Measurements from ENCODE around the gene NUP210L. TPM values are rescaled to one million over a fixed set of nuclear protein-coding genes. Genes with fewer than 3 reads are reported as not detected.

The NUP210L gene
- total RNA-seq, 4 donors from 2014 or later: not detected

- no peak overlapping the region for H3K27ac ChIP-seq
- peaks cover 18% of the 10 kb centered on the region for H3K27me3 ChIP-seq
- H3K4me1 ChIP-seq: no peaks in the 10 kb centered on the region
- 54 to 76% methylated on average over 2 to 3 of the region's 3 CpGs for WGBS, 2 donors (ENCODE audit: low coverage in 1 of 2)
- in situ Hi-C loops (cut with MboI; ENCODE audit: low pct_ligation_motif_present in 1 of 4, low pct_unique_long_range_greater_than_20kb in 1 of 4, low sequenced_read_pairs in 3 of 4) (loop anchor here in 2 of 4 donors (10.0 kb wide), 2 partner anchors 72 to 82 kb away; partner anchors contain the start of gene HAX1 (in 1 of the 2)), intact Hi-C loops (cut with DNase I; ENCODE audit: low total_unique reads) (loop anchor here (10.0 kb wide), 1 partner anchor 1992 kb away; no protein-coding TSS in a partner anchor)
- no peak overlapping the region for H3K4me3 ChIP-seq
- no peaks in the 10 kb centered on the region for H3K9me3 ChIP-seq
- DNase-seq: no peak
- H3K36me3 ChIP-seq: no peaks in the 10 kb centered on the region
- TF ChIP-seq POLR2A (IDR thresholded peaks at IDR 0.05) (no peak), CTCF (IDR thresholded peaks at IDR 0.05) (no peak), EP300 (IDR thresholded peaks at IDR 0.05; ENCODE audit: low read depth) (no peak), POLR2AphosphoS5 (IDR thresholded peaks at IDR 0.05) (no peak)
These were observed 37.6 kb upstream of the NUP210L start for GRCh38 chr1:154192476-154192875.

GRCh38 chr1:154191990-154192461, 37.2 kb upstream of the NUP210L start, which contains the start of gene TPM3:
Gene TPM3 (minus strand): TSS chr1:154192100. CDS start chr1:154192018, 82 bp downstream.
- H3K36me3 ChIP-seq: no peaks in the 10 kb centered on the region
- DNase-seq: no peak
- H3K9me3 ChIP-seq: no peaks in the 10 kb centered on the region
- no peaks in the 10 kb centered on the region for H3K4me1 ChIP-seq
- H3K27me3 ChIP-seq: peaks cover 18% of the 10 kb centered on the region
- TF ChIP-seq POLR2AphosphoS5 (IDR thresholded peaks at IDR 0.05) (no peak), POLR2A (IDR thresholded peaks at IDR 0.05) (no peak), EP300 (IDR thresholded peaks at IDR 0.05; ENCODE audit: low read depth) (no peak), CTCF (IDR thresholded peaks at IDR 0.05) (no peak)
- WGBS, 2 donors (ENCODE audit: low coverage in 1 of 2): 21 to 50% methylated on average over 1 of the region's 1 CpG
- H3K27ac ChIP-seq: no peak within 1 kb of the TSS
- H3K4me3 ChIP-seq: no peak within 1 kb of the TSS
- in situ Hi-C loops (cut with MboI; ENCODE audit: low pct_ligation_motif_present in 1 of 4, low pct_unique_long_range_greater_than_20kb in 1 of 4, low sequenced_read_pairs in 3 of 4): loop anchor here in 2 of 4 donors (10.0 kb wide), 2 partner anchors 73 to 83 kb away; partner anchors contain the start of gene HAX1 (in 1 of the 2)
- intact Hi-C loops (cut with DNase I; ENCODE audit: low total_unique reads): loop anchor here (10.0 kb wide), 1 partner anchor 1993 kb away; no protein-coding TSS in a partner anchor

- Histone ChIP-seq H3K4me1 (no peaks in the 10 kb centered on the region), H3K4me3 (no peak overlapping the region), H3K36me3 (no peaks in the 10 kb centered on the region), H3K9me3 (no peaks in the 10 kb centered on the region), H3K27me3 (peaks cover 18% of the 10 kb centered on the region), H3K27ac (no peak overlapping the region)
- TF ChIP-seq POLR2A (IDR thresholded peaks at IDR 0.05) (no peak), CTCF (IDR thresholded peaks at IDR 0.05) (no peak)
- no peak for DNase-seq
- intact Hi-C loops (cut with DNase I; ENCODE audit: low total_unique reads): loop anchor here (10.0 kb wide), 1 partner anchor 1994 kb away; no protein-coding TSS in a partner anchor
- in situ Hi-C loops (cut with MboI; ENCODE audit: low pct_ligation_motif_present in 1 of 4, low pct_unique_long_range_greater_than_20kb in 1 of 4, low sequenced_read_pairs in 3 of 4): loop anchor here in 2 of 4 donors (10.0 kb wide), 2 partner anchors 74 to 84 kb away; partner anchors contain the start of gene HAX1 (in 1 of the 2)
- WGBS, 2 donors (ENCODE audit: low coverage in 1 of 2): 29% methylated on average over 1 of the region's 1 CpG; no CpG with 5 or more reads in 1 of the 2 donors
These were observed 35.7 kb upstream of the NUP210L start for GRCh38 chr1:154190550-154190949.

- WGBS, 2 donors (ENCODE audit: low coverage in 1 of 2): 35 to 36% methylated on average over 2 of the region's 2 CpGs
- Histone ChIP-seq H3K27me3 (peaks cover 5% of the 10 kb centered on the region), H3K4me3 (no peak overlapping the region), H3K27ac (no peak overlapping the region), H3K36me3 (no peaks in the 10 kb centered on the region), H3K4me1 (peaks cover 1 to 9% (median 4%) of the 10 kb centered on the region in 4 donors), H3K9me3 (no peaks in the 10 kb centered on the region)
- in situ Hi-C loops (cut with MboI; ENCODE audit: low pct_ligation_motif_present in 1 of 4, low pct_unique_long_range_greater_than_20kb in 1 of 4, low sequenced_read_pairs in 3 of 4): no loop called here
- TF ChIP-seq CTCF (IDR thresholded peaks at IDR 0.05) (no peak), EP300 (IDR thresholded peaks at IDR 0.05; ENCODE audit: low read depth) (no peak), POLR2A (IDR thresholded peaks at IDR 0.05) (no peak), POLR2AphosphoS5 (IDR thresholded peaks at IDR 0.05) (no peak)
- DNase-seq: no peak
- intact Hi-C loops (cut with DNase I; ENCODE audit: low total_unique reads): no loop called here
These were observed 32.1 kb upstream of the NUP210L start for GRCh38 chr1:154186852-154187501.
